Measurements from ENCODE around the gene STEAP3.

The STEAP3 gene

GRCh38 chr2:119293900-119294299 is 70.3 kb downstream of the STEAP3 start:
- DNase-seq (ENCODE audit: low read depth in 2 of 2) = no peak

GRCh38 chr2:119294671-119295070 is 71.0 kb downstream of the STEAP3 start:
- no peak for DNase-seq (ENCODE audit: low read depth in 2 of 2)

GRCh38 chr2:119295688-119296375 is 72.2 kb downstream of the STEAP3 start:
- DNase-seq (ENCODE audit: low read depth in 2 of 2) = no peak

GRCh38 chr2:119301413-119301812 is 77.8 kb downstream of the STEAP3 start:
- DNase-seq (ENCODE audit: low read depth in 2 of 2) = no peak

- DNase-seq (ENCODE audit: low read depth in 2 of 2) = no peak
Measured at GRCh38 chr2:119304847-119305246, 81.2 kb downstream of the STEAP3 start.

- DNase-seq (ENCODE audit: low read depth in 2 of 2) = no peak
Measured at GRCh38 chr2:119305497-119306195, 82.0 kb downstream of the STEAP3 start.

- no peak for DNase-seq (ENCODE audit: low read depth in 2 of 2)
Measured at GRCh38 chr2:119306196-119306590, 82.6 kb downstream of the STEAP3 start.

GRCh38 chr2:119307419-119308140 is 83.9 kb downstream of the STEAP3 start:
- no peak for DNase-seq (ENCODE audit: low read depth in 2 of 2)

GRCh38 chr2:119308793-119309330 is 85.2 kb downstream of the STEAP3 start:
- DNase-seq (ENCODE audit: low read depth in 2 of 2) = no peak

GRCh38 chr2:119311371-119311770 is 87.7 kb downstream of the STEAP3 start:
- no peak for DNase-seq (ENCODE audit: low read depth in 2 of 2)

- no peak for DNase-seq (ENCODE audit: low read depth in 2 of 2)
Measured at GRCh38 chr2:119311831-119312230, 88.2 kb downstream of the STEAP3 start.

All from stimulated activated CD8-positive, alpha-beta memory T cell treated with anti-CD3 and anti-CD28 coated beads, Interleukin-15, amount 100 ng/mL, for 48 hours (primary cell).